GM12892 (cell line): ENCODE measurements around the gene MANBA.

Experiments
- POLR2A ChIP-seq: IDR thresholded peaks from 2 replicates; pipeline ENCODE4 v1.6.1; 2011; ENCODE audit warnings: low read depth, low read length, control low read depth
- POLR2AphosphoS5 ChIP-seq: IDR thresholded peaks from 2 replicates; pipeline ENCODE4 v1.6.1; 2011; ENCODE audit warnings: low read depth, low read length, control low read depth
- TAF1 ChIP-seq: IDR thresholded peaks from 2 replicates; pipeline ENCODE4 v1.6.1; 2011; ENCODE audit warnings: low read depth, mild to moderate bottlenecking, control low read depth, low read length, borderline replicate concordance

DNA sequence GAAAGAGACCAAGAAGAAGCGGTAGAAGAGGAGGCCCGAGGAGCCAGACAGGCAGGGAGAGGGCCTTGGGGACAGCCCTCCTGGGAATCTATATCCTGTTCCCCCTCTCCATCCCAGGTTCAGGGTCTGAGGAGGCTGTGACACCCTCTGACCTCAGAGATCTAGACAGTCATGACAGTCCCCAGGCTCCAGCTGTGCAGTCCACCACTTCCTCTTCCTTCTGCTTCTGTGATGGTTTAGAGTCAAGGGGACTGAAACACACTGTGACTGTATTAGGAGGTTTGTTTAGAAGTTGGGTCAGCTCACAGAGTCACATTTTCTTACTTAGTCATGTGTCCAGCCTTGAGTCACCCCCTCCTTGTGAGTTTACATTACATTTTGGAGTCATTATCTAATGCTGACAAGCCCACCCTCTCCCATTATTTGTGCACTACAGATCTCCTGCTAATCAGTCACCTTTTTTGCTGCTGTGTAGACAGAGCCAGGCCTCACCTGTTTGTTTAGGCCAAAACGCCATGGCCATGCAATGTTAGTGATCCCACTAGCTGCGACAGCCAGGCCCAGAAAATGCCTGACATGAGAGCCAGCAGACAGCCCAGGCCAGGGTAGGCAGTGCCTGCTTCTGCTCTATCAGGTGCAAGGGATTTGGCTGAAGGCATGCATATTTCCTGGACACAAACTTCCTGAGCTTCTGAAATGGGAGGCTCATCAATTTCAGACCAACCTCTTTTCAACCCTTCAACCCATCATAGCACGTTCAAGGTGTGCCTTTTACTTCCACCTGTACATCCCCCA is 26.0 kb downstream of the MANBA start:
- TF ChIP-seq TAF1 (no peak), POLR2AphosphoS5 (no peak), POLR2A (no peak)
